ENCODE measurements around the gene MLST8. TPM values are rescaled to one million over a fixed set of nuclear protein-coding genes. Genes with fewer than 3 reads are reported as not detected.

Gene MLST8
- 58.0 and 59.7 TPM in 2 replicates for total RNA-seq (2022)
- Bru-seq, nascent RNA = percentile 59 among the genes with signal in this experiment
- BruChase-seq, experiment 1, labeled RNA remaining after a 6-hour chase = percentile 79 among the genes with signal in this experiment
- percentile 69 among the genes with signal in this experiment for BruChase-seq, experiment 2, labeled RNA remaining after a 2-hour chase
- long read RNA-seq, transcript MLST8-215 (9 exons, 1,861 nt) = minor isoform, 16 of 142 reads
- long read RNA-seq, transcript MLST8-203 (9 exons, 1,691 nt) = major isoform, 31 of 142 reads
- long read RNA-seq, transcript MLST8-230 (8 exons, 2,116 nt) = minor isoform, 12 of 142 reads
- long read RNA-seq, transcript MLST8-232 (9 exons, 1,870 nt) = minor isoform, 24 of 142 reads
- long read RNA-seq, partial matches to known transcripts = 14 of 142 reads
- long read RNA-seq, other reads (novel, unspliced or antisense) = 32 of 142 reads

GRCh38 chr16:2205104-2205966, at the start of gene MLST8:
MLST8 (plus strand) TSS chr16:2205454; CDS start chr16:2206086, 632 bp downstream.
- H3K27me3 Mint-ChIP-seq (ENCODE audit: unreplicated experiment) = peaks cover 21% of the 10 kb centered on the region
- H3K27ac Mint-ChIP-seq (ENCODE audit: unreplicated experiment) = peak within 1 kb of the TSS; percentile 53
- CTCF ChIA-PET = interaction anchor here (0.5 to 0.8 kb wide), 2 partner anchors 164 to 326 kb away, joined by 3 to 4 read pairs; partner anchors contain the start of gene CEMP1
- peaks cover 28% of the 10 kb centered on the region for H3K4me1 Mint-ChIP-seq (ENCODE audit: low read depth, unreplicated experiment)
- peak; percentile 90 for DNase-seq
- H3K9me3 Mint-ChIP-seq (ENCODE audit: low read depth, unreplicated experiment) = no peaks in the 10 kb centered on the region
- peak; percentile 38 for TF ChIP-seq CTCF (IDR thresholded peaks at IDR 0.05; ENCODE audit: unreplicated experiment)
- H3K36me3 Mint-ChIP-seq (ENCODE audit: insufficient read depth, unreplicated experiment) = peaks cover 57% of the 10 kb centered on the region
- intact Hi-C loops (cut with micrococcal nuclease; ENCODE audit: unreplicated experiment) = no loop called here
- BruUV-seq (replicated peaks) = no TSS peak
- peak within 1 kb of the TSS; percentile 80 for H3K4me3 Mint-ChIP-seq (ENCODE audit: low read depth, unreplicated experiment)

- Mint-ChIP-seq H3K4me1 (ENCODE audit: low read depth, unreplicated experiment) (peaks cover 45% of the 10 kb centered on the region), H3K9me3 (ENCODE audit: low read depth, unreplicated experiment) (no peaks in the 10 kb centered on the region), H3K27ac (ENCODE audit: unreplicated experiment) (peak overlapping the region; percentile 100), H3K27me3 (ENCODE audit: unreplicated experiment) (peaks cover 13% of the 10 kb centered on the region), H3K36me3 (ENCODE audit: insufficient read depth, unreplicated experiment) (peaks cover 73% of the 10 kb centered on the region), H3K4me3 (ENCODE audit: low read depth, unreplicated experiment) (peak overlapping the region; percentile 89)
- intact Hi-C loops (cut with micrococcal nuclease; ENCODE audit: unreplicated experiment) = no loop called here
- no peak for DNase-seq
- CTCF ChIA-PET = interaction anchor here (0.6 to 1.9 kb wide), 9 partner anchors 12 to 189 kb away, joined by 3 to 6 read pairs (median 3); partner anchors contain the start of genes ECI1, NTHL1 and TSC2
- TF ChIP-seq CTCF (IDR thresholded peaks at IDR 0.05; ENCODE audit: unreplicated experiment) = no peak
- BruUV-seq (replicated peaks) = no TSS peak
Observed at GRCh38 chr16:2155977-2156848, 49.0 kb upstream of the MLST8 start.

GRCh38 chr16:2156849-2157224, 48.4 kb upstream of the MLST8 start:
- Mint-ChIP-seq H3K27me3 (ENCODE audit: unreplicated experiment) (peaks cover 13% of the 10 kb centered on the region), H3K36me3 (ENCODE audit: insufficient read depth, unreplicated experiment) (peaks cover 69% of the 10 kb centered on the region)
- TSS peak; percentile 73 for BruUV-seq (replicated peaks)

More at GRCh38 chr16:2156849-2157224, 48.4 kb upstream of the MLST8 start:
- Mint-ChIP-seq H3K4me3 (ENCODE audit: low read depth, unreplicated experiment) (peak overlapping the region; percentile 89), H3K4me1 (ENCODE audit: low read depth, unreplicated experiment) (peaks cover 43% of the 10 kb centered on the region), H3K27ac (ENCODE audit: unreplicated experiment) (peak overlapping the region; percentile 100), H3K9me3 (ENCODE audit: low read depth, unreplicated experiment) (no peaks in the 10 kb centered on the region)
- no peak for TF ChIP-seq CTCF (IDR thresholded peaks at IDR 0.05; ENCODE audit: unreplicated experiment)
- CTCF ChIA-PET = interaction anchor here (0.6 to 1.1 kb wide), 2 partner anchors 11 to 32 kb away, joined by 3 read pairs; no protein-coding TSS in a partner anchor
- intact Hi-C loops (cut with micrococcal nuclease; ENCODE audit: unreplicated experiment) = no loop called here
- DNase-seq = no peak

Measured in Calu3 (cell line).